ENCODE data around the gene ZNF385B. TPM values are rescaled to one million over a fixed set of nuclear protein-coding genes. Genes with fewer than 3 reads are reported as not detected.

ZNF385B gene
- polyA plus RNA-seq, 1 experiment: not detected

GRCh38 chr2:179745635-179746256 lies 115.7 kb downstream of the ZNF385B start:
- CTCF ChIA-PET: interaction anchor here (2.6 kb wide), 1 partner anchor 323 kb away, joined by 15 read pairs; no protein-coding TSS in a partner anchor
- no peak overlapping the region for H3K27ac ChIP-seq (ENCODE audit: low read depth, low read length)
- no peaks in the 10 kb centered on the region for H3K27me3 ChIP-seq (ENCODE audit: control insufficient read depth, insufficient read depth, low read length)
- no peak for TF ChIP-seq CTCF (IDR thresholded peaks at IDR 0.05; ENCODE audit: low read depth, low read length)
- no peak overlapping the region for H3K4me3 ChIP-seq (ENCODE audit: low read depth, low read length)
- H3K9me3 ChIP-seq (ENCODE audit: control insufficient read depth, insufficient read depth, low read length): no peaks in the 10 kb centered on the region
- no peak for DNase-seq (ENCODE audit: low read depth, low spot score)
- POLR2A ChIA-PET: no interaction called here

GRCh38 chr2:179744401-179744800 lies 117.0 kb downstream of the ZNF385B start:
- H3K27ac ChIP-seq (ENCODE audit: low read depth, low read length): no peak overlapping the region
- H3K4me3 ChIP-seq (ENCODE audit: low read depth, low read length): no peak overlapping the region
- CTCF ChIA-PET: interaction anchor here (1.1 to 2.6 kb wide), 2 partner anchors 23 to 322 kb away, joined by 5 to 15 read pairs; no protein-coding TSS in a partner anchor
- POLR2A ChIA-PET: no interaction called here
- TF ChIP-seq CTCF (IDR thresholded peaks at IDR 0.05; ENCODE audit: low read depth, low read length): no peak
- DNase-seq (ENCODE audit: low read depth, low spot score): no peak
- H3K27me3 ChIP-seq (ENCODE audit: control insufficient read depth, insufficient read depth, low read length): no peaks in the 10 kb centered on the region
- H3K9me3 ChIP-seq (ENCODE audit: control insufficient read depth, insufficient read depth, low read length): no peaks in the 10 kb centered on the region

GRCh38 chr2:179741317-179741716 lies 120.1 kb downstream of the ZNF385B start:
- DNase-seq (ENCODE audit: low read depth, low spot score): no peak
- Histone ChIP-seq H3K27me3 (ENCODE audit: control insufficient read depth, insufficient read depth, low read length) (no peaks in the 10 kb centered on the region), H3K4me3 (ENCODE audit: low read depth, low read length) (no peak overlapping the region), H3K9me3 (ENCODE audit: control insufficient read depth, insufficient read depth, low read length) (no peaks in the 10 kb centered on the region), H3K27ac (ENCODE audit: low read depth, low read length) (no peak overlapping the region)
- TF ChIP-seq CTCF (IDR thresholded peaks at IDR 0.05; ENCODE audit: low read depth, low read length): no peak
- CTCF ChIA-PET: no interaction called here
- POLR2A ChIA-PET: no interaction called here

- H3K9me3 ChIP-seq (ENCODE audit: control insufficient read depth, insufficient read depth, low read length): no peaks in the 10 kb centered on the region
- ChIA-PET POLR2A (no interaction called here), CTCF (no interaction called here)
- TF ChIP-seq CTCF (IDR thresholded peaks at IDR 0.05; ENCODE audit: low read depth, low read length): no peak
- H3K4me3 ChIP-seq (ENCODE audit: low read depth, low read length): no peak overlapping the region
- no peak overlapping the region for H3K27ac ChIP-seq (ENCODE audit: low read depth, low read length)
- DNase-seq (ENCODE audit: low read depth, low spot score): no peak
- no peaks in the 10 kb centered on the region for H3K27me3 ChIP-seq (ENCODE audit: control insufficient read depth, insufficient read depth, low read length)
Measured at GRCh38 chr2:179729966-179730365, 131.4 kb downstream of the ZNF385B start.

GRCh38 chr2:179726461-179727180 lies 134.8 kb downstream of the ZNF385B start:
- POLR2A ChIA-PET: no interaction called here
- CTCF ChIA-PET: interaction anchor here (0.8 to 1.5 kb wide), 2 partner anchors 86 to 304 kb away, joined by 3 to 6 read pairs; no protein-coding TSS in a partner anchor
- H3K4me3 ChIP-seq (ENCODE audit: low read depth, low read length): no peak overlapping the region
- no peaks in the 10 kb centered on the region for H3K9me3 ChIP-seq (ENCODE audit: control insufficient read depth, insufficient read depth, low read length)
- TF ChIP-seq CTCF (IDR thresholded peaks at IDR 0.05; ENCODE audit: low read depth, low read length): no peak
- no peak overlapping the region for H3K27ac ChIP-seq (ENCODE audit: low read depth, low read length)
- no peaks in the 10 kb centered on the region for H3K27me3 ChIP-seq (ENCODE audit: control insufficient read depth, insufficient read depth, low read length)
- DNase-seq (ENCODE audit: low read depth, low spot score): no peak
